ENCODE measurements around the gene SHKBP1.

The SHKBP1 gene

DNA sequence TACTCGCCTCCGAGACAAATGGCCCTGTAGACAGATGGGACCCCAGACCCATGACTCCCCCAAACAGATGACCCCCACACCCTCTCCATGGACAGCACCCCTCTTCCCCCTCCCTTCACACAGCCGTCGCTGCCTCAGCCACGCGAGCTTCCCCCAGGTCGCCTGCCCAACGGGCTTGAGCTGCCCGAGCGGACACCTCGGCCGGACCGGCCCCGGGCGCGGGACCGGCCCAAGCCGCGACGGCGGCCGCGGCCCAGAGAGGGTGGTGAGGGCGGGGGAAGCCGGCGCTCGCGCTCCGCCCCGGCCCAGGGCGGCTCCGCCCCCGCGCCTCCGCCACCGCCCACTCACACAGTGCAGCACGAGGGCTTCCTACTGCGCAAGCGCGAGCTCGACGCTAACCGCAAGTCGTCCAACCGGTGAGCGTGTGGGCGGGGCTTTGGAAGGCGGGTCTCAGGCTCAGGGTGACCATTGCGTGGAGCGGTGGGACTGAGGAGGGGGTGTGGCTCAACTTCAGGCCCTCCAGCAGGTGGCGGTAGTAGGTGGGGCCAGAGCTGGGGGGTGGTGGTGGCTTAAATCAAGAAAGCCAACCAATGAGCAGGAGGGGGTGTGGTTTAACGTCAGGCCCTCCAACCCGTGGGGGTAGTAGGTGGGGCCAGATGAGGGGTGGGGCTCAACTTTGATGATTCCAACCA lies 6.2 kb upstream of the SHKBP1 start:
- H3K27ac ChIP-seq (ENCODE audit: low read depth in 2 of 2, low read length in 2 of 2) = peak overlapping the region in 1 of 2 donors; percentile 18
- H3K9ac ChIP-seq (ENCODE audit: low read depth in 1 of 2, low read length in 2 of 2) = peak overlapping the region; percentile 59 to 68
- no peaks in the 10 kb centered on the region for H3K36me3 ChIP-seq (ENCODE audit: control insufficient read depth in 2 of 2, insufficient read depth in 2 of 2, low read length in 2 of 2)
- H3K9me3 ChIP-seq (ENCODE audit: control insufficient read depth in 2 of 2, low read length in 2 of 2) = no peaks in the 10 kb centered on the region
- H3K27me3 ChIP-seq (ENCODE audit: control insufficient read depth in 2 of 2, insufficient read depth in 2 of 2, low read length in 2 of 2) = peaks cover 19 to 21% of the 10 kb centered on the region in 2 donors
- H3K4me3 ChIP-seq (ENCODE audit: low read length in 2 of 2) = peak overlapping the region; percentile 47 to 69
- peaks cover 0 to 4% of the 10 kb centered on the region in 2 donors for H3K4me1 ChIP-seq (ENCODE audit: control insufficient read depth in 2 of 2, insufficient read depth in 2 of 2, low read length in 2 of 2)

DNA sequence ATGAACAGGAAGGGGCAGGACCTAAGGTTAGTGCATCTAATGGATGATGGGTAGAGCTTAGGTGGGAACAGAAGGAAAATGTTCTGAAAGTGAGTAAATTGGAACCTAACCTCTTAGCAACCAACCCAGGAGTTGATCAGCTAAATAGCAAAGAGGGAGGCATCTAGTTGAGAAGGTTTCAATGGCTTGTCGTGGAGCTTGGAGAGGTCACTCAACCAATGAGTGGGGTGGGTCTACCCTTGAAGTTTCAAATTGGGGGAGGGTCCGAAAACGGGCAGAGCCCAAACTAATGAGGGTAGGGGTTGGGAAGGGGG lies 5.7 kb upstream of the SHKBP1 start:
- Histone ChIP-seq H3K9ac (ENCODE audit: low read depth in 1 of 2, low read length in 2 of 2) (no peak overlapping the region), H3K4me1 (ENCODE audit: control insufficient read depth in 2 of 2, insufficient read depth in 2 of 2, low read length in 2 of 2) (peaks cover 0 to 4% of the 10 kb centered on the region in 2 donors), H3K9me3 (ENCODE audit: control insufficient read depth in 2 of 2, low read length in 2 of 2) (no peaks in the 10 kb centered on the region), H3K27me3 (ENCODE audit: control insufficient read depth in 2 of 2, insufficient read depth in 2 of 2, low read length in 2 of 2) (peaks cover 14 to 16% of the 10 kb centered on the region in 2 donors), H3K36me3 (ENCODE audit: control insufficient read depth in 2 of 2, insufficient read depth in 2 of 2, low read length in 2 of 2) (no peaks in the 10 kb centered on the region), H3K4me3 (ENCODE audit: low read length in 2 of 2) (peak overlapping the region in 1 of 2 donors; percentile 69), H3K27ac (ENCODE audit: low read depth in 2 of 2, low read length in 2 of 2) (peak overlapping the region in 1 of 2 donors; percentile 18)

DNA sequence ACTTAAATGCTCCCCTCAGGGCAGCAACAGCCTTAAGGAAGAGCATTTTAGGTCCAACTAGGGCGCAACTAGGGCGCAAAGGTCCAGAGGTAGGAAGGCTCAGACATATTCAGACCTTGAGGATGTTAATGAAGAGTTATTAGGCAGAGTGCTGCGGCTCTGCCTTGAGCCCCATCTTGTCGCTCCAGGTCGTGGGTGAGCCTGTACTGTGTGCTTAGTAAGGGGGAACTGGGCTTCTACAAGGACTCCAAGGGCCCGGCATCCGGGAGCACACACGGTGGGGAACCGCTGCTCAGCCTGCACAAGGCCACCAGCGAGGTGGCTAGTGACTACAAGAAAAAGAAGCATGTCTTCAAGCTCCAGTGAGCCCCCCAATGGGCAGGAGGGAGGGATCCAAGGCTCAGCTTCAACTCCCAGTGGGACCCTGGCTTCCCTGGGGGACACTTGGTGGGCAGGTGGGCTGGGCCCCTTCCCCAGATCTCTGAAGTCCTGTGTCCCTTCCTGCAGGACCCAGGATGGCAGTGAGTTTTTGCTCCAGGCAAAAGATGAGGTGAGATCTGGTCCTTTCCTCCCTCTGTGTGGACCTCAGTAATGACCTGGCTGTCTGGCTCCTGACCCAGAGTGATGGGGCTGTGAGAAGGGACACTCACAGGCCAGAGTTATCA lies 4.7 kb upstream of the SHKBP1 start:
- Histone ChIP-seq H3K36me3 (ENCODE audit: control insufficient read depth in 2 of 2, insufficient read depth in 2 of 2, low read length in 2 of 2) (no peaks in the 10 kb centered on the region), H3K4me1 (ENCODE audit: control insufficient read depth in 2 of 2, insufficient read depth in 2 of 2, low read length in 2 of 2) (peaks cover 0 to 4% of the 10 kb centered on the region in 2 donors), H3K9me3 (ENCODE audit: control insufficient read depth in 2 of 2, low read length in 2 of 2) (no peaks in the 10 kb centered on the region), H3K4me3 (ENCODE audit: low read length in 2 of 2) (no peak overlapping the region), H3K27ac (ENCODE audit: low read depth in 2 of 2, low read length in 2 of 2) (no peak overlapping the region), H3K27me3 (ENCODE audit: control insufficient read depth in 2 of 2, insufficient read depth in 2 of 2, low read length in 2 of 2) (peaks cover 13 to 14% of the 10 kb centered on the region in 2 donors), H3K9ac (ENCODE audit: low read depth in 1 of 2, low read length in 2 of 2) (no peak overlapping the region)

DNA sequence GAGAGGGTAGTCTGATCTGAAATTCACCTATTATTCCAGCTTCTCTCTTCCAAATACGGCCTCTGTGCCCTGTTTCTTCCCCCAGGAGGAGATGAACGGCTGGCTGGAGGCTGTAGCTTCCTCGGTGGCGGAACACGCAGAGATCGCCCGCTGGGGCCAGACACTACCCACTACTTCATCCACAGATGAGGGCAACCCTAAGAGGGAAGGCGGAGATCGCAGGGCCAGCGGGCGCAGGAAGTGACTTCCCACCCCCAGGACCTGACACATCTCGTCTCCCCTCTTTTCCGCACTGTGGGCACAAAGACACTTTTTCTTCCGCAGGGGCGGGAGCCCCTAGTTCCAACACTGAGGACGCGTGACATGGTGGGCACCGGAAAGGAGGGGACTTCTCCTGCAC lies 1.3 kb upstream of the SHKBP1 start:
- no peak overlapping the region for H3K27ac ChIP-seq (ENCODE audit: low read depth in 2 of 2, low read length in 2 of 2)
- no peaks in the 10 kb centered on the region for H3K9me3 ChIP-seq (ENCODE audit: control insufficient read depth in 2 of 2, low read length in 2 of 2)
- peaks cover 3 to 9% of the 10 kb centered on the region in 2 donors for H3K4me1 ChIP-seq (ENCODE audit: control insufficient read depth in 2 of 2, insufficient read depth in 2 of 2, low read length in 2 of 2)
- H3K36me3 ChIP-seq (ENCODE audit: control insufficient read depth in 2 of 2, insufficient read depth in 2 of 2, low read length in 2 of 2) = peaks cover 4% of the 10 kb centered on the region in 2 donors
- no peak overlapping the region for H3K4me3 ChIP-seq (ENCODE audit: low read length in 2 of 2)
- H3K27me3 ChIP-seq (ENCODE audit: control insufficient read depth in 2 of 2, insufficient read depth in 2 of 2, low read length in 2 of 2) = no peaks in the 10 kb centered on the region
- H3K9ac ChIP-seq (ENCODE audit: low read depth in 1 of 2, low read length in 2 of 2) = no peak overlapping the region

DNA sequence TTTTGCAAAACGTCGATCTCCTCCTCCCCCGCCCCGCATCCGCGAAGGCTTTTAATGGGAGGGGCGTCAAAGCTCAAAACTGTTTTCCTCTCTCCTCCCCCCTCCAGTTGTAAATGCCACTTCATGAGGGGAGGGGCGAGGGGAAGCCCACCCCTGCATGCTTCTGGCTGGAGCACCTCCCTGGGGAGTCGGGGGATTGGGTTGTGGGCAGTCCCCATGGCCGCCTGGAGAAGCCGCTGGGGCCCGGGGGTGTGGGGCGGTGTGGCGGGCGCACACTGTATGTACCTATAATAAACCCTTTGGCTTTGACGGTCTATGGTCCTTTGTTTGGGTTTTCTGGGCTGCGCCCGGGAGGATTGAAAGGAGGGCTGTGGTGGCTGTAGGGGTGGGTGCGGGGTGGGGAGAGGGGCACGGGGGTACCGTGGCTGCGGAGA lies 505 bp upstream of the SHKBP1 start:
- H3K27ac ChIP-seq (ENCODE audit: low read depth in 2 of 2, low read length in 2 of 2) = no peak overlapping the region
- peaks cover 5 to 11% of the 10 kb centered on the region in 2 donors for H3K36me3 ChIP-seq (ENCODE audit: control insufficient read depth in 2 of 2, insufficient read depth in 2 of 2, low read length in 2 of 2)
- no peaks in the 10 kb centered on the region for H3K27me3 ChIP-seq (ENCODE audit: control insufficient read depth in 2 of 2, insufficient read depth in 2 of 2, low read length in 2 of 2)
- H3K9ac ChIP-seq (ENCODE audit: low read depth in 1 of 2, low read length in 2 of 2) = peak overlapping the region in 1 of 2 donors; percentile 64
- H3K9me3 ChIP-seq (ENCODE audit: control insufficient read depth in 2 of 2, low read length in 2 of 2) = no peaks in the 10 kb centered on the region
- H3K4me1 ChIP-seq (ENCODE audit: control insufficient read depth in 2 of 2, insufficient read depth in 2 of 2, low read length in 2 of 2) = peaks cover 3 to 9% of the 10 kb centered on the region in 2 donors
- H3K4me3 ChIP-seq (ENCODE audit: low read length in 2 of 2) = peak overlapping the region; percentile 80 to 85

DNA sequence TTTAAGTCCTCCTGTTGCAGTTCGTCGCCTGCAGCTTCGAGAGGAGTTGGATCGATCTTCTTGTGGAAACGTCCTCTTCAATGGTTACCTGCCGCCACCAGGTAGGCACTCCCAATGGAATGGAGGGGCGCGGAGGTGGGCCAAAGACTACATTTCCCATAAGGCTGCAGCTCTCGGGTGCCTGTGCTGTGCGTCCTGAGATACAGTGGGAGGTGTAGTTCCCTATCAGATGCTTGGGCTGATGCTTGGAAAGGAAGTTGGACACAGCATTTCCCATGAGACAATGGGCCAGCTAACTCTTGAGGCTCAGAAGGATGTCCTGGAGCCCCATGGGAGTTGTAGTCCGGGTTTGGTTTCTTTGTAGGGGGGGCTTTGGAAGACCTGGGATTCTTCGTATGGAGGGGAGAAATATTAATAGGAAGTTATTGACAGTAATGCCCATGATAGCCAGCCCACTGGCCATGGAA lies 1.8 kb downstream of the SHKBP1 start:
- Histone ChIP-seq H3K36me3 (ENCODE audit: control insufficient read depth in 2 of 2, insufficient read depth in 2 of 2, low read length in 2 of 2) (peaks cover 15 to 29% of the 10 kb centered on the region in 2 donors), H3K4me1 (ENCODE audit: control insufficient read depth in 2 of 2, insufficient read depth in 2 of 2, low read length in 2 of 2) (peaks cover 3 to 9% of the 10 kb centered on the region in 2 donors), H3K27ac (ENCODE audit: low read depth in 2 of 2, low read length in 2 of 2) (no peak overlapping the region), H3K9ac (ENCODE audit: low read depth in 1 of 2, low read length in 2 of 2) (no peak overlapping the region), H3K27me3 (ENCODE audit: control insufficient read depth in 2 of 2, insufficient read depth in 2 of 2, low read length in 2 of 2) (no peaks in the 10 kb centered on the region), H3K4me3 (ENCODE audit: low read length in 2 of 2) (no peak overlapping the region), H3K9me3 (ENCODE audit: control insufficient read depth in 2 of 2, low read length in 2 of 2) (no peaks in the 10 kb centered on the region)

DNA sequence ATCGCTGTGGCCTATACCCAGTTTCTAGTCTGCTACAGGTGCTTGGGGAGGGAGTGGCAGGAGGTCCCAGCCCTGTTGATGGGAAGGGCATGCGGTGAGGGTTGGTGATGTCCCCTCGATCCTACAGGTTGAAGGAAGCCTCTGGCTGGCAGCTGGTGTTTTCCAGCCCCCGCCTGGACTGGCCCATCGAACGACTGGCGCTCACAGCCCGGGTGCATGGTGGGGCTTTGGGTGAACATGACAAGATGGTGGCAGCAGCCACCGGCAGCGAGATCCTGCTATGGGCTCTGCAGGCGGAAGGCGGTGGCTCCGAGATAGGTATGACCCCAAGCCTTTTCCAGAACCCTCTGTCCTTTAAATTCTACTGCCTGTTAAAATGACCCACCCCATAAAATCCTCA lies 3.9 kb downstream of the SHKBP1 start:
- peaks cover 22 to 36% of the 10 kb centered on the region in 2 donors for H3K36me3 ChIP-seq (ENCODE audit: control insufficient read depth in 2 of 2, insufficient read depth in 2 of 2, low read length in 2 of 2)
- H3K4me3 ChIP-seq (ENCODE audit: low read length in 2 of 2) = no peak overlapping the region
- H3K4me1 ChIP-seq (ENCODE audit: control insufficient read depth in 2 of 2, insufficient read depth in 2 of 2, low read length in 2 of 2) = peaks cover 3 to 9% of the 10 kb centered on the region in 2 donors
- H3K27me3 ChIP-seq (ENCODE audit: control insufficient read depth in 2 of 2, insufficient read depth in 2 of 2, low read length in 2 of 2) = no peaks in the 10 kb centered on the region
- H3K9me3 ChIP-seq (ENCODE audit: control insufficient read depth in 2 of 2, low read length in 2 of 2) = no peaks in the 10 kb centered on the region
- no peak overlapping the region for H3K9ac ChIP-seq (ENCODE audit: low read depth in 1 of 2, low read length in 2 of 2)
- H3K27ac ChIP-seq (ENCODE audit: low read depth in 2 of 2, low read length in 2 of 2) = no peak overlapping the region

DNA sequence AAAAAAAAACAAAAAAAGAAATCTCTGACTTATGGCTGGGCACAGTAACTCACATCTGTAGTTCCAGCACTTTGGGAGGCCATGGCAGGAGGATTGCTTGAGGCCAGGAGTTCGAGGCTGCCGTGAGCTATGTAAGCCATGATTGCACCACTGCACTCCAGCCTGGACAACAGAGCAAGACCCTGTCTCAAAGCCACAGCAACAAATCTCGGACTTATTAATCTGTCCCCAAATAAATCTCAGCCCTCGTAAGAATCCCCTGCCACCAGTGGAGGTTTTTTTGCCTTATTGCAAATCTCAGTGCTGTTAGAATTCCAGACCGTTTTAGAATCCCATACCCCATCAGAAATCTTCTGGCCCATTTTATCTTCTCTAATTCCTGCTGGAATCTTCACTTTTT lies 4.9 kb downstream of the SHKBP1 start:
- no peaks in the 10 kb centered on the region for H3K27me3 ChIP-seq (ENCODE audit: control insufficient read depth in 2 of 2, insufficient read depth in 2 of 2, low read length in 2 of 2)
- H3K9me3 ChIP-seq (ENCODE audit: control insufficient read depth in 2 of 2, low read length in 2 of 2) = no peaks in the 10 kb centered on the region
- H3K4me3 ChIP-seq (ENCODE audit: low read length in 2 of 2) = no peak overlapping the region
- no peak overlapping the region for H3K9ac ChIP-seq (ENCODE audit: low read depth in 1 of 2, low read length in 2 of 2)
- H3K36me3 ChIP-seq (ENCODE audit: control insufficient read depth in 2 of 2, insufficient read depth in 2 of 2, low read length in 2 of 2) = peaks cover 22 to 38% of the 10 kb centered on the region in 2 donors
- no peak overlapping the region for H3K27ac ChIP-seq (ENCODE audit: low read depth in 2 of 2, low read length in 2 of 2)
- peaks cover 3 to 9% of the 10 kb centered on the region in 2 donors for H3K4me1 ChIP-seq (ENCODE audit: control insufficient read depth in 2 of 2, insufficient read depth in 2 of 2, low read length in 2 of 2)

DNA sequence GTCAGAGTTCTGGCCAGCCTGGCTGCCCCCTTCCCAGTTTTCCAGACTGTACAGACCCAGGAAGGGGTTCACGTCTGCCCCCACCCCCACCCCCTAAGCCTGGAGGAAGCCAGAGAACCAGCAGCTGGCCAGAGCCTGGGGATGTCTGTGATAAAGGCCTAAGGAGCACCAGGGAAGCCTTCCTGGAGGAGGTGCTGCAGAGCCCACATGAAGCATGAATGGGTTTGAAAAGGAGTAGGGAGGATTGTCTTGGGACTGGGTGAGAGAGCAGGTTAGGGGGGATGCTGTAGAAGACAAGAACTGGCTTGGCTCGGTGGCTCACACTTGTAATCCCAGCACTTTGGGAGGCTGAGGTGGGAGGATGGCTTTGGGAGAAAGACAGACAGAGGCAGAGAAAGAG lies 5.8 kb downstream of the SHKBP1 start:
- H3K27ac ChIP-seq (ENCODE audit: low read depth in 2 of 2, low read length in 2 of 2) = no peak overlapping the region
- no peaks in the 10 kb centered on the region for H3K27me3 ChIP-seq (ENCODE audit: control insufficient read depth in 2 of 2, insufficient read depth in 2 of 2, low read length in 2 of 2)
- no peak overlapping the region for H3K9ac ChIP-seq (ENCODE audit: low read depth in 1 of 2, low read length in 2 of 2)
- H3K36me3 ChIP-seq (ENCODE audit: control insufficient read depth in 2 of 2, insufficient read depth in 2 of 2, low read length in 2 of 2) = peaks cover 25 to 44% of the 10 kb centered on the region in 2 donors
- peaks cover 3 to 5% of the 10 kb centered on the region in 2 donors for H3K4me1 ChIP-seq (ENCODE audit: control insufficient read depth in 2 of 2, insufficient read depth in 2 of 2, low read length in 2 of 2)
- no peaks in the 10 kb centered on the region for H3K9me3 ChIP-seq (ENCODE audit: control insufficient read depth in 2 of 2, low read length in 2 of 2)
- no peak overlapping the region for H3K4me3 ChIP-seq (ENCODE audit: low read length in 2 of 2)

DNA sequence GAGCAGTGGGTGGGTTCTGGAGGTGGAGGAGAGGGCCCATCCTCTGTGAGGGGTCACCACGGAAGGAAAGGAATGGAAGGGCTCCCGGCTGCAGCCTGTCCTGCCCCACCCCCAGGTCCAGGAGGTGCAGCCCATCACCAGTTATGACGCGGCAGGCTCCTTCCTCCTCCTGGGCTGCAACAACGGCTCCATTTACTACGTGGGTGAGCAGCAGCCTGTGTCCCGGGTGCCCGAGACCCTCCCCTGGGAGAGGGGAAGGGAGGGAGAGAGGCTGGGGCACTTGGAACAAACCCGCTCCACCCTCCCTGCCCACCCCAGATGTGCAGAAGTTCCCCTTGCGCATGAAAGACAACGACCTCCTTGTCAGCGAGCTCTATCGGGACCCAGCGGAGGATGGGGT lies 6.6 kb downstream of the SHKBP1 start:
- Histone ChIP-seq H3K4me1 (ENCODE audit: control insufficient read depth in 2 of 2, insufficient read depth in 2 of 2, low read length in 2 of 2) (no peaks in the 10 kb centered on the region), H3K4me3 (ENCODE audit: low read length in 2 of 2) (no peak overlapping the region), H3K36me3 (ENCODE audit: control insufficient read depth in 2 of 2, insufficient read depth in 2 of 2, low read length in 2 of 2) (peaks cover 28 to 50% of the 10 kb centered on the region in 2 donors), H3K27ac (ENCODE audit: low read depth in 2 of 2, low read length in 2 of 2) (no peak overlapping the region), H3K9ac (ENCODE audit: low read depth in 1 of 2, low read length in 2 of 2) (no peak overlapping the region), H3K27me3 (ENCODE audit: control insufficient read depth in 2 of 2, insufficient read depth in 2 of 2, low read length in 2 of 2) (no peaks in the 10 kb centered on the region), H3K9me3 (ENCODE audit: control insufficient read depth in 2 of 2, low read length in 2 of 2) (no peaks in the 10 kb centered on the region)
